H1 (cell line): Measurements from ENCODE around the gene POLR1C. TPM values are rescaled to one million over a fixed set of nuclear protein-coding genes. Genes with fewer than 3 reads are reported as not detected.

Experiments used
- CTCF ChIA-PET: fragments of 300-600 bp; sonication (Branson Sonifier 250); formaldehyde crosslinking; loops from one replicate; lab custom pipeline; 2021; ENCODE audit not compliant: partially characterized antibody; lab: Charles Lee
- POLR2A ChIA-PET: fragments of 300-600 bp; sonication (Branson Sonifier 250); formaldehyde crosslinking; loops from one replicate; lab custom pipeline; 2021; ENCODE audit warnings: inconsistent platforms; ENCODE audit not compliant: partially characterized antibody; lab: Charles Lee
- DNase-seq, 2 experiments: peaks; one replicate each; pipeline versions ENCODE4 v3.0.0 to v3.0.0-alpha.2; 2010 to 2022; ENCODE audit warnings: low spot score in 2 of 2, low read depth in 1 of 2, mixed read lengths in 1 of 2
- FAIRE-seq: peaks from 2 replicates; lab custom pipeline; 2011; peaks lifted over from hg19 to GRCh38; lab: Jason Lieb, UNC
- H2AFZ ChIP-seq: 2 replicates; pipeline ENCODE4 v1.8.1; 2012; ENCODE audit warnings: low read length, inconsistent platforms
- H2AK5ac ChIP-seq: 2 replicates; pipeline ENCODE4 v1.6.1; 2013; ENCODE audit warnings: low read depth, low read length
- H2BK120ac ChIP-seq: replicated peaks from 2 replicates; pipeline ENCODE3; 2013; ENCODE audit warnings: low read depth, low read length, inconsistent platforms
- H2BK12ac ChIP-seq: 2 replicates; pipeline ENCODE4 v1.6.1; 2013; ENCODE audit warnings: low read depth, low read length
- H2BK15ac ChIP-seq: 2 replicates; pipeline ENCODE4 v1.6.1; 2013; ENCODE audit warnings: low read length
- H2BK20ac ChIP-seq: 2 replicates; pipeline ENCODE4 v1.6.1; 2013; ENCODE audit warnings: low read length
- H2BK5ac ChIP-seq: 2 replicates; pipeline ENCODE4 v1.6.1; 2013; ENCODE audit warnings: low read depth, low read length
- H3K14ac ChIP-seq: 2 replicates; pipeline ENCODE4 v1.6.1; 2013; ENCODE audit warnings: inconsistent platforms; ENCODE audit not compliant: insufficient read length
- H3K18ac ChIP-seq: 2 replicates; pipeline ENCODE4 v1.6.1; 2013; ENCODE audit warnings: low read length; ENCODE audit errors: extremely low read depth
- H3K23ac ChIP-seq: 2 replicates; pipeline ENCODE4 v1.6.1; 2013; ENCODE audit warnings: inconsistent platforms; ENCODE audit not compliant: insufficient read length
- H3K23me2 ChIP-seq: 2 replicates; pipeline ENCODE4 v1.6.1; 2013; ENCODE audit warnings: low read depth, low read length
- H3K27ac ChIP-seq: 2 replicates; pipeline ENCODE4 v1.6.1; 2011; ENCODE audit warnings: low read depth, low read length, inconsistent platforms
- H3K27me3 ChIP-seq, 4 experiments: replicated peaks in 1 of 4; 1 replicate in 1 of 4; 2 replicates in 3 of 4; pipeline versions ENCODE4 v1.6.1 to v1.8.1; 2011 to 2013; ENCODE audit warnings: low read length in 3 of 4, mild to moderate bottlenecking in 3 of 4, inconsistent platforms in 2 of 4, mixed read lengths in 2 of 4, moderate library complexity in 1 of 4; ENCODE audit not compliant: control insufficient read depth in 3 of 4, insufficient read depth in 3 of 4; ENCODE audit errors: extremely low read depth in 1 of 4
- H3K36me3 ChIP-seq, 4 experiments: 2 replicates each; pipeline versions ENCODE4 v1.6.1 to v1.8.1; 2011 to 2013; ENCODE audit warnings: mild to moderate bottlenecking in 4 of 4, low read length in 3 of 4, moderate library complexity in 2 of 4, control low read depth in 1 of 4, inconsistent platforms in 1 of 4; ENCODE audit not compliant: insufficient read depth in 4 of 4, control insufficient read depth in 2 of 4
- H3K4ac ChIP-seq: replicated peaks from 2 replicates; pipeline ENCODE3; 2013; ENCODE audit warnings: low read length, low read depth, mixed read lengths, inconsistent platforms; ENCODE audit not compliant: insufficient read length
- H3K4me1 ChIP-seq, 4 experiments: replicated peaks in 1 of 4; 1 replicate in 1 of 4; 2 replicates in 3 of 4; pipeline versions ENCODE4 v1.6.1 to v1.8.1; 2011 to 2013; ENCODE audit warnings: low read length in 3 of 4, inconsistent platforms in 2 of 4, mixed read lengths in 1 of 4; ENCODE audit not compliant: insufficient read depth in 4 of 4, control insufficient read depth in 3 of 4
- H3K4me2 ChIP-seq, 2 experiments: 2 replicates each; pipeline versions ENCODE4 v1.6.1 to v1.8.1; 2011 to 2013; ENCODE audit warnings: low read depth in 2 of 2, low read length in 2 of 2, control low read depth in 1 of 2, inconsistent platforms in 1 of 2, mild to moderate bottlenecking in 1 of 2; ENCODE audit not compliant: insufficient read depth in 1 of 2
- H3K4me3 ChIP-seq, 4 experiments: fragments of 200-600, 300-600 bp in 1 of 4; sonication (generic), shearing (Covaris generic), sonication (Bioruptor Twin) in 1 of 4; 2 replicates each; pipeline versions ENCODE4 v1.5.1 to v1.8.1; 2011 to 2016; ENCODE audit warnings: low read length in 4 of 4, low read depth in 3 of 4, control low read depth in 2 of 4, inconsistent platforms in 2 of 4, mild to moderate bottlenecking in 2 of 4, mixed read lengths in 1 of 4, moderate library complexity in 1 of 4; ENCODE audit not compliant: insufficient read depth in 2 of 4; ENCODE audit errors: extremely low read depth in 1 of 4
- H3K56ac ChIP-seq: replicated peaks from 2 replicates; pipeline ENCODE3; 2013; ENCODE audit warnings: low read depth, mild to moderate bottlenecking, mixed read lengths, low read length, inconsistent platforms; ENCODE audit not compliant: insufficient read length
- H3K79me1 ChIP-seq: 2 replicates; pipeline ENCODE4 v1.6.1; 2013; ENCODE audit warnings: low read depth, low read length, control low read depth
- H3K79me2 ChIP-seq, 2 experiments: 2 replicates each; pipeline versions ENCODE4 v1.6.1 to v1.8.1; 2012 to 2013; ENCODE audit warnings: low read length in 2 of 2, mild to moderate bottlenecking in 2 of 2, inconsistent platforms in 1 of 2; ENCODE audit not compliant: insufficient read depth in 2 of 2, control insufficient read depth in 1 of 2
- H3K9ac ChIP-seq, 4 experiments: replicated peaks in 1 of 4; 1 replicate in 1 of 4; 2 replicates in 3 of 4; pipeline versions ENCODE4 v1.6.1 to v1.8.1; 2011 to 2013; ENCODE audit warnings: low read depth in 3 of 4, low read length in 3 of 4, control low read depth in 2 of 4, mild to moderate bottlenecking in 2 of 4, moderate library complexity in 2 of 4, inconsistent platforms in 1 of 4; ENCODE audit errors: extremely low read depth in 1 of 4
- H3K9me3 ChIP-seq, 2 experiments: 2 replicates each; pipeline versions ENCODE4 v1.6.1 to v1.8.1; 2012 to 2013; ENCODE audit warnings: mild to moderate bottlenecking in 2 of 2, moderate library complexity in 2 of 2, control low read depth in 1 of 2, inconsistent platforms in 1 of 2, low read depth in 1 of 2, low read length in 1 of 2, mixed read lengths in 1 of 2; ENCODE audit not compliant: insufficient read depth in 2 of 2
- H4K20me1 ChIP-seq, 2 experiments: replicated peaks in 1 of 2; 2 replicates each; pipeline versions ENCODE3 to v1.8.1; 2011 to 2013; ENCODE audit warnings: inconsistent platforms in 2 of 2, low read length in 2 of 2, mild to moderate bottlenecking in 1 of 2; ENCODE audit not compliant: insufficient read depth in 2 of 2, control insufficient read depth in 1 of 2
- H4K5ac ChIP-seq: 2 replicates; pipeline ENCODE4 v1.6.1; 2013; ENCODE audit warnings: low read length, low read depth, mixed read lengths, inconsistent platforms; ENCODE audit not compliant: insufficient read length
- H4K8ac ChIP-seq: 2 replicates; pipeline ENCODE4 v1.8.0; 2013; ENCODE audit warnings: mild to moderate bottlenecking, moderate library complexity, low read length, inconsistent platforms; ENCODE audit not compliant: insufficient read depth; ENCODE audit errors: extremely low read depth
- H4K91ac ChIP-seq: replicated peaks from 2 replicates; pipeline ENCODE3; 2013; ENCODE audit warnings: low read length, mixed read lengths, inconsistent platforms; ENCODE audit not compliant: insufficient read length
- ASH2L ChIP-seq: fragments of 200-600, 300-600 bp; sonication (generic); IDR thresholded peaks from one replicate; pipeline ENCODE4 v1.7.1; 2017; ENCODE audit warnings: low read length
- WGBS, 2 experiments: shearing (Covaris generic) in 1 of 2; methylation state at CpG; one replicate each; pipeline versions ENCODE4 v1.1.6 to v1.1.7; 2013 to 2015; ENCODE audit warnings: low lambda C conversion rate in 2 of 2, mixed read lengths in 2 of 2, inconsistent platforms in 1 of 2, low coverage in 1 of 2, missing lambda C conversion rate in 1 of 2; ENCODE audit not compliant: insufficient replicate concordance in 2 of 2, insufficient coverage in 1 of 2, insufficient read length in 1 of 2; ENCODE audit errors: extremely low coverage in 1 of 2, missing lambda C conversion rate in 1 of 2; 5-methylcytosine and 5-hydroxymethylcytosine counted together
- polyA plus RNA-seq, 7 experiments: library from polyadenylated mRNA; depleted of rRNA in 3 of 7; stranded (reverse) in 5 of 7; unstranded in 2 of 7; fragments of >200 nt in 5 of 7; fragments of 200-250 nt in 2 of 7; gene quantifications; 1 replicate in 5 of 7; 2 replicates in 1 of 7; 4 replicates in 1 of 7; pipeline versions ENCODE4 v1.2.1 to v1.2.3, GENCODE V29; 2011 to 2013; ENCODE audit warnings: missing spikeins in 2 of 7, mixed read lengths in 2 of 7
- total RNA-seq: library from RNA; stranded (reverse); fragmentation: NEBNext Ultra II Directional; extraction: Animal tissue kit (Norgen Biotek cat#: 25700); gene quantifications from 2 replicates; pipeline ENCODE4 v1.2.1, GENCODE V29; 2021

Gene POLR1C
- total and polyA plus RNA-seq, 2 of the 8 experiments (the other 6 are each of a cell fraction or from before 2014, with no cell fraction given), result 42.9 to 49.6 TPM

DNA sequence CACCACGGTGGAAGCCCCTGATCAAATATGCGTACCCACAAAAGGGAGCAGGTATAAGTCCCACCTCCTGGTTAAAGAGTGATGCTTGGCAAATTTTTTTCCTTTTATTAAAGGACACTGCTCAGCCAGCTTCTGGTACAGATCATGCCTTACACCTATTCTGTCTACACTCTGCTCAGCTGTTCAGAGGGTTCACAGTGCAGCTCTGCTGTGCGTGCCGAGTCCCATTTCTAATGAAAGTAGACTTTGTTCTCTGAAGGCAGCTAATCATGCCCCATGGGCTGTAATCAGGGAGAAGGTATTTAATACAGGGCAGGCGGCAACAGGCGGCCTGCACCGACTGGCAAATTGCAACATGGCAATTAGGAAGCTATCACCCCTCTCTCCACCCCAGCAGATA, 23.1 kb upstream of the POLR1C start:
- Histone ChIP-seq H3K18ac (no peak overlapping the region), H4K5ac (no peak overlapping the region), H3K23me2 (no peaks in the 10 kb centered on the region), H2BK120ac (no peak overlapping the region), H3K79me1 (peaks cover 31% of the 10 kb centered on the region), H3K9ac (no peak overlapping the region), H3K9me3 (no peaks in the 10 kb centered on the region), H3K56ac (no peak overlapping the region), H3K14ac (no peak overlapping the region), H4K8ac (no peak overlapping the region), H2AK5ac (no peak overlapping the region), H4K20me1 (peaks cover 17 to 39% of the 10 kb centered on the region in 2 experiments), H3K4ac (no peak overlapping the region), H2AFZ (no peak overlapping the region), H2BK20ac (no peak overlapping the region), H3K4me3 (no peak overlapping the region), H2BK5ac (no peak overlapping the region), H3K36me3 (peaks cover 3 to 8% (median 4%) of the 10 kb centered on the region in 4 experiments; a peak in 6 of 8 replicates), H3K4me1 (peaks cover 7 to 19% (median 15%) of the 10 kb centered on the region in 4 experiments), H2BK12ac (no peak overlapping the region)
- POLR2A ChIA-PET, result interaction anchor here (1.3 to 5.6 kb wide), 4 partner anchors 8 to 24 kb away, joined by 3 to 27 read pairs (median 8); partner anchors contain the start of genes POLR1C, TJAP1 and YIPF3
- CTCF ChIA-PET, result interaction anchor here (1.0 to 32.9 kb wide), 7 partner anchors 7 to 115 kb away, joined by 3 to 536 read pairs (median 4); partner anchors contain the start of genes DLK2, LRRC73 and TJAP1
- DNase-seq, result no peak
- 89% methylated on average over 7 of the region's 7 CpGs; no CpG with 5 or more reads in 1 of the 2 experiments for WGBS, 2 experiments
- TF ChIP-seq ASH2L, result no peak
- TF ChIP-seq, all 59 proteins: peak for 0
- Histone ChIP-seq H4K91ac (no peak overlapping the region), H3K23ac (no peak overlapping the region), H3K4me2 (no peak overlapping the region), H3K79me2 (peaks cover 4 to 45% of the 10 kb centered on the region in 2 experiments; a peak in 3 of 4 replicates), H3K27me3 (no peaks in the 10 kb centered on the region), H3K27ac (no peak overlapping the region), H2BK15ac (no peak overlapping the region)
- no peak for FAIRE-seq
